GM18502 (cell line): ENCODE measurements around the gene ID1.
"Not testable (repeated sequence)": the region's sequence is repeated elsewhere in the genome, so short reads cannot be mapped to it uniquely, and the experiment has no call there.

ENCODE experiments used
- ATAC-seq: cut with Tn5 transposase; IDR thresholded peaks from one replicate; pipeline ENCODE4 v1.9.1; 2021; ENCODE audit warnings: mild to moderate bottlenecking; ENCODE audit not compliant: unreplicated experiment, poor library complexity

The ID1 gene

DNA sequence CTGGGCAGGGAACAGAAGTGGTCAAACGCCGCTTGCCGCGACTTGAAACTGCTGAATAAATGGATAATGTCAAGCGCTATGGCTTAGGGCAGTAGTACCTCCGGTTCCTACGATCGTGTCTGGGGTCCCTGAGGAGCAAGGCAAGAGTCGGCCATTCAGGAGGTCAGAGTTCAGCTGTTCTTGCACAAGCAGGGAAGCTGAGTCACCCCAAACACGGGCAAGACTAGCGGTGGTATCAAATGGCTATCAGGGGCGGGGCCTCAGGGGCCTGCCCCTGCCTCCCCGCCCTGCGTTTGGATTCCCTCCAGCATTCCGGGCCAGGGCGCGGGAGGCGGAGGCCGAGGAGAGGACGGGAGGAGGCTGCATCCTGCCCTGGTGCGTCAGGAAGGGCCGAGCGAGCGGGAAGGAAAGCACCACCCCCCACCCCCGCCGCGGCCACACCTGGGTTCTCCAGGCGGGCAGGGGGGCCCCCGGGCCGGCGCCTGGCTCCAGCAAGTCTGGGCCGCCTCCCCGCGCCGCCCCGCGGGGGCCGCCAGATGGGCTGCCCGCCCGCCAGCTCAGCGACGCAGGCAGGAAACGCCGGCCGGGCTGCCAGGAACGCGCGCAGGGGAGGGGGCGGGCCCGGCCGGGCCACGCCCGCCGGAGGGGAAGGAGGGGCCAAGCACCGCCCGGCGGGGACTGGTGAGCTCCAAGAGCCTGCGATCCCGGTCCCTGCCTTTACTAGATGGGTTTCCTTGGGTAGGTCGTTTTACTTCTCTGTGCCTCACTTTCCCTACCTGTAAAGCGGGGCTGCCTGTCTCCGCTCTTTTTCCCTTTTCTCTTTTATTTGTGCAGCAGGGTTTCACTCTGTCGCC lies 32.2 kb upstream of the ID1 start:
- ATAC-seq = peak; percentile 91

DNA sequence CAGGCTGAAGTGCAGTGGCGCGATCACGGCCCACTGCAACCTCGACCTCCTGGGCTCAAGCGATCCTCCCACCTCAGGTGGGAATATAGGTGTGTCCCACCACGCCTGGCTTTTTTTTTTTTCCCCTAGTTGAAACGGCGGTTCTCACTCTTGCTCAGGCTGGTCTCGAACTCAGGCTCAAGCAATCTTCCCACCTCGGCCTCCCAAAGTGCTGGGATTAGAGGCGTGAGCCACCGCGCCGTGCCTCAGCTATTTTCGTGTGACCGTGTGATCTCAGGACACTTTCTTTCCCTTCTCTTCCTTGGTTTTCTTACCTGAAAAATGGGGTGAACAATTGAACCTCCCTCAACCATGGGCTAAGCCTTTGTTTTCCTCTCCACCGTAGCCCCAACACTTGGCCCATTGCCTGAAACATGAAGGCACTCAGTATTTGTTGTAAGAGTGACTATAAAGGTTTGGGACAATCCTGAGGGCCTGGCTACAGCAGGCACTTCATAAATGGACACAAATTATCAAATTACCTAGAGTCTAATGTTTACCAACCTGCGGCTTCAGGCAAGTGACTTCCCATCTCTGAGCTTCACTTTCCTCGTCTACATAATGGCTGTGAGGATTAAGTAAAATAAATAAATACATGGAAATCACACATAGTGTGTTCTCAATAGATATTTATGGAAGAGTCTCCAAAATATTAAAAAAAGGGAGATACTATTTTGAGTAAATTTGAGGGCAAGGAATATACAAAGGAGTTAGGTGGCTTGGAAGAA lies 31.4 kb upstream of the ID1 start:
- ATAC-seq = peak; percentile 18

DNA sequence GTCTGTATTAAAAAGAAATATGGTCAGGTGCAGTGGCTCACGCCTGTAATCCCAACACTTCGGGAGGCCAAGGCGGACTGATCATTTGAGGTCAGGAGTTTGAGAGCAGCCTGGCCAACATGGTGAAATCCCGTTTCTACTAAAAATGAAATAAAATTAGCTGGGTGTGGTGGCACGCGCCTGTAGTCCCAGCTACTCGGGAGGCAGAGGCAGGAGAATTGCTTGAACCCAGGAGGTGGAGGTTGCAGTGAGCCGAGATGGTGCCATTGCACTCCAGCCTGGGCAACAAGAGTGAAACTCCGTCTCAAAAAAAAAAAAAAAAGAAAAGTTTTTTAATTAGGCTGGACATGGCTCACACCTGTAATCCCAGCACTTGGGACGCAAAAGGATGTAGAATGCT lies 30.1 kb upstream of the ID1 start:
- ATAC-seq = not testable (repeated sequence)

DNA sequence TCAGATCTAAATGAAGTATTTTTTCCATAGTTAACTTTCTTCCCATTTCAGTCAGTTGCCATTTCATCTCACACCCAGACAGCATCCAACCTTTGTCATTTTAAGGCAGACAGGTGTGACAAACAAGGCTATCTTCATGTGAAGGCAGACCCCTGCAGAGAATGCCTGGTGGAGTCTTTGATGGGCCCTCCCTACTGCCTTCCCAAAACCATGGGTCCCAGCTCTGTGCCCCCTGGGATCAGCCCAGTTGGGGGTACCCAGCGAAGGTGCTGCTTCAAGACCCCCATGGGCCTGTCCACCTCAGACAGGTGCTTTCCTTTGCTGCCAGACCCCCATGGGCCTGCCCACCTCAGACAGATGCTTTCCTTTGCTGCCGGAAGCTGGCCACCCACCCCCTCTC lies 28.3 kb upstream of the ID1 start:
- no peak for ATAC-seq

DNA sequence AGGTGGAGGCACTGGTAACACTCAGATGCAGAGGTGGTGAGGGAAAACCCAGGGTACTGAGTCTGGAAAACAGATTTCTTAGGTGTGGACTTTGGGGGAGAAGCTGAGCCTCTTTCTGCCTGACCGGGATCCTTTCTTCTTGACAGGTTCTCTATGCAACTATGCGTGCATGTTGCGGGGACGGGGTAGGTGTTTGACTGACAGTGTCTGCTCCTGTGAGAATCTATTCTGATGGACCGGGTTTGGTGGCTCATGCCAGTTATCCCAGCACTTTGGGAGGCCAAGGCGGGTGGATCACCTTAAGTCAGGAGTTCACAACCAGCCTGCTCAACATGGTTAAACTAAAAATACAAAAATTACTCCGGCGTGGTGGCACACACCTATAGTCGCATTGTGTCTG lies 27.9 kb upstream of the ID1 start:
- no peak for ATAC-seq

DNA sequence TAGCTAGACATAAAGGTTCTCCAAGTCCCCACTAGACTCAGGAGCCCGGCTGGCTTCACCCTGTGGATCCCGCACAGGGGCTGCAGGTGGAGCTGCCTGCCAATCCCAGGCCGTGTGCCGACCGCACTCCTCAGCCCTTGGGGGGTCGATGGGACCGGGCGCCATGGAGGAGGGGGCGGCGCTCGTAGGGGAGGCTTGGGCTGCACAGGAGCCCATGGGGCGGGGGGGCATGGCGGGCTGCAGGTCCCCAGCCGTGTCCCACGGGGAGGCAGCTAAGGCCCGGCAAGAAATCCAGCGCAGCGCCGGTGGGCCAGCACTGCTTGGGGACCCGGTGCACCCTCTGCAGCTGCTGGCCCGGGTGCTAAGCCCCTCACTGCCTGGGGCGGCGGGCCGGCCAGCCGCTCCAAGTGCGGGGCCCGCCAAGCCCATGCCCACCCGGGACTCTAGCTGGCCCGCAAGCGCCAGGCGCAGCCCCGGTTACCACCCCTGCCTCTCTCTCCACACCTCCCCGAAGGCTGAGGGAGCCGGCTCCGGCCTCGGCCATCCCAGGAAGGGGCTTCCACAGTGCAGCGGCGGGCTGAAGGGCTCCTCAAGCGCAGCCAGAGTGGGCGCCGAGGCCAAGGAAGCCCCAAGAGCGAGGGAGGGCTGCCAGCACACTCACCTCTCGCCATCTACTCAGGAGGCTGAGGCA lies 26.5 kb upstream of the ID1 start:
- no peak for ATAC-seq

DNA sequence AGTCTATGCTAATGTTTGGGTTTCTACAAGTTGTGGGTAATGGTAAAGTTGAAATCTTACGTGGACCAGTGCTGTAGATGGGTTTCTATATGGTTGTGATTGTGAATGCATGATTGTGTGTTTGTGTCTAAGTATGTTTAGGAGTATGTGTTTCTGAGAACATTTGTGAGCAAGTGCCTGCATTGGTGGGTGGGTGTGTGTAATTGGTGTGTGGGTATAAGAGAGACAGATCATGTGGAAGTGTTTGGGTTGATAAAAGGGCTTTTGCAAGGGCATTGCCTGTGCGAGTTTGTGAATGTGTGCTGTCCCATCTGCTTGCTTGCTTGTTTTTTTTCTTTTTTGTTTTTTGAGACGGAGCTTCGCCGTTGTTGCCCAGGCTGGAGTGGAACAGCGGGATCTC lies 25.8 kb upstream of the ID1 start:
- ATAC-seq = no peak

DNA sequence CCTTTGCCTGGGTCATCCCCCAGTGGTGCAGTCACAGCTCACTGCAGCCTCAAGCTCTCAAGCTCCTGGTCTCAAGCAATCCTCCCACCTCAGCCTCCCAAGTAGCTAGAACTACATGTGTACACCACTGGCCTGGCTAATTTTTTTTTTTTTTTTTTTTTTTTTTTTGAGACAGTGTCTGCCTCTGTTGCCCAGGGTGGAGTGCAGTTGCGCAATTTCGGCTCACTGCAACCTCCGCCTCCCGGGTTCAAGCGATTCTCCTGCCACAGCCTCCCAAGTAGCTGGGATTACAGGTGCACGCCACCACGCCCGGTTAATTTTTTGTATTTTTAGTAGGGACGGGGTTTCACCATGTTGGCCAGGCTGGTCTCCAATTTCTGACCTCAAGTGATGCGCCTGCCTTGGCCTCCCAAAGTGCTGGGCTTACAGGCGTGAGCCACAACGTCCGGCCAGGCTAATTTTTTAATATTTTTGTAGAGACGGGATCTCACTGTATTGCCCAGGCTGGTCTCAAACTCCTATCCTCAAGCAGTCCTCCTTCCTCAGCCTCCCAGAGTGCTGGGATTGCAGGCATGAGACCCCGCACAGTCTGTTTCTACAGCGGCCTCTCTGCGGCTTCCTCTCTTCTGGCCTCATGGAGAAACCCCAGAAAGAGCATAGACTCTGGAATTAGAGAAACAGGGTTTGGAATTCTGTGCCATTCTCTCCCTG lies 25.0 kb upstream of the ID1 start:
- not testable (repeated sequence) for ATAC-seq

DNA sequence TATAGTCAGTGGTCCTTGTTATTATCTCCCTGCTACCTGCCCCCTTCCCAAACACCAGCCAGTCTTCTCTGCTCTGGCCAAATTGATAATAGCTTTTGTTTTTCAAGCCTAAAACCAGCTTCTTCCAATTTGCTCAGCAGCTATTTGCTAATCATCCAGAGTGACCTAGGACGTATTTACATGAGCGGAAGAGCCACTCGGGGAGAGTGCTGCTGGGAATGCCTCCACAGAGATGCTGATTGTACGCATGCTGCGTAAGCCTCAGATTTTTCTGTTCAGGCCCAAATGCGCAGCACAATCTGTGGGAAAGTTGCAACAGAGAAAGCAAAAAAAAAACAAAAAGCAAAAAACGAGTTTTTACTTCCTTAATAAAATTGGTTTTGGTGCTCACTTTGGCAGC lies 24.4 kb upstream of the ID1 start:
- no peak for ATAC-seq

DNA sequence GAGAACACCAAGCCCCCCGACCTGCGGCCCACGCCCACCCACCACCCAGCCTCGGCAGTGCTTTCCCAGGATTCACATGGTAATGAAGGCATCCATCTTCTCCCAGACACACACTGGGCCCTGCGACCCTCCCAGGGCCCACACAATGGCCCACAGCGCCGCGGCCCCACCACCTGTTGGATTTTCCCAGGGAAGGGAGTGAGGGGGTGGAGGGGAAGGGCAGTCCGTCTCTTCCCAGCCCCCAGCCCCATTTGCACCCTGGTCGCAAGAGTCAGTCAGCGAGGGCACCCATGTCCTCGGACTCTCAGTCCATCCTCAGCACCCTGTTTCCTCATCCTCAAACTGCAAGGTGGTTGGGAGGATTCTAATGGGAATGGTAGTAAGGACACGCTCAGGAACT lies 23.7 kb upstream of the ID1 start:
- no peak for ATAC-seq

DNA sequence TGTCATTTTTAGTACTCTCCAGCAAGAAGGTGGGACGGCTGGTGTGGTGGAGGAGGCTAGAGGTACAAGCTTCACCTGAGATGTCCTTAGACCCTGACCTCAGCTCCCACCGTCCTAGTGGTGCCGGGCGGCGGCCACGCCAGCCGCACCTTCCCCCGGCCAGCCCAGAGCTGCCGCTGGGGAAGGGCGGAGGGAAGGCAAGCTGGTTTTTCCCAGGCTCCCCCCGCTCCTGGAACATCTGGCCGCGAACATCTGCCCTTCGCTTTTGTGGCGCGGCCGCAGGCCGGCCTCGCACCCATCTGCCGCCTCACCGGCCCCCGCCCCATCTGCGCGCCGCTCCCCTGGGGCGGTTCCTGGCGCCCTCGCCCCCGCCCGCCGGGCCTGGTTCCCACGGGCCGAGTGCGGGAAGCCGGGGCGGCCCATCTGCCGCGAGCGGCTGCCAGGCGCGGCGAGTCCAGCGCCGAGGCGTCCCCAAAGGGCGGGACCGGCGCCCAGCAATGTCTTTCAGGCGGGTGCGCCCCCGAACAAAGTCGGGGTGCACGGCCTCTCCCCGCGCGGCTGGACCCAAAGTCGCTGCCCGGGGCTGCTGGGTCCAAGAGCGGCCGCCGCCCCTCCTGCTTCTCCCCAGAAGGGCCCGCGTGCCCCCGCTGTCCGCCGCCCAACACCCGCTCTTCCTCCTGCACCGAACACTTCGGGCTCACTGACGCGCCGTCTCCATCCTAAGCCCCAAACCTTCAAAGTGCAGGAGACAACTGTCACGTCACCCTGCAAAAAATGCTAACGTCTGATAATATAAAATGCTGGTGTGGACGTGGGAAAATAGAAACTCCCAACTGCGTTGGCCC lies 17.3 kb upstream of the ID1 start:
- ATAC-seq = no peak

DNA sequence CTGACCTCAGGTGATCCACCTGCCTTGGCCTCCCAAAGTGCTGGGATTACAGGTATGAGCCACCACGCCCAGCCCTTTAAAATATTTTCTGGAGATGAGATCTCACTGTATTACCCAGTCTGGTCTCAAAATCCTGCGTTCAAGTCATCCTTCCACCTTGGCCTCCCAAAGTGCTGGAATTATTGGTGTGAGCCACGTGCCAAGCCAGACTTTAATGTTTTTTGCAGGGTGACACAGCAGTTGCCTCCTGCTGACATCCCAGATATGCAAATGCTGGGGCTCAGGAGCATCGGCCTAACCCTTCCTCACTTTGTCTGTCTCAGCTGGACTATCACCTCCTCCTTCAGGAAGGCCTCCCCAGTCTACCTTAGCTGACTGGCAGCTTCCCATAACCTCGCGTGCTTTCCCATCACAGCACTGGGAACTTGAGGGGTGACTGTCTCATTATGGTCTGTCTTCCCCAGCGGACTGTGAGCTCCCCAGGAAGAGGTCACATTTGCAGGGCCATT lies 14.3 kb upstream of the ID1 start:
- no peak for ATAC-seq

DNA sequence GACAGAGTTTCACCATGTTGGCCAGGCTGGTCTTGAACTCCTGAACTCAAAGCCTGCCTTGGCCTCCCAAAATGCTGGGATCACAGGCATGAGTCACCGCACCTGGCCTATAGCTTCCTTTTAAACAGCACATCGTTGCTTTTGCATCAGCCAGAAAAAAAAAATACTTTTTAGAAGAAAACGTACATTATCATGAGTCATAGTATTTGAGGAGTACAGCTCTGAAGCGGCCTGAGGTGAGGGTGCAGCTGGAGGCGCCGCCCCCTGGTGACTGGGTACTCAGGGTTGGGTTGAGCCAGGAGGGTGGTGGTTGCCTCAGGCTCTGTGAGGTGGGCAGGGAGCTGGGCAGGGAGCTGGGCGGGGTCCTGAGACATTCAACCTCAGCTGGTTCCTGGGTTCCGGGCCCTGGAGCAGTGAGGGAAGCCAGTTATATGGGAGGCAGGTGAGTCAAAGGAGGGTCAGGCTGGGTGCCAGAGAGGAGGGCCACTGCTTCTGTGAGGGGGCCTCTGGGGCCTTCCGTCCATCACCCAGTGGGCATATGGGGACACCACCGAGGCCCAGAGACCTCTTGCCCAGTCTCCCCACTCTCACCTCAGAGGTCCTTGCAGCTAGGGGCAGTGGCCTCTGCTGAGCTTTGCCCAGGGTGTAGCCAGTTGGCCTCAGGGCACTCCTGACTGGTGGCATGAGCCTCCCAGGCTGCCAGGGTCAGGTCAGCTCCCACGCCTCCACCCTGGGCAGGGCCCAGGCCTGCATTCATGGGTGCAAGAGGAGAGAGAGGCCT lies 11.7 kb upstream of the ID1 start:
- ATAC-seq = no peak

DNA sequence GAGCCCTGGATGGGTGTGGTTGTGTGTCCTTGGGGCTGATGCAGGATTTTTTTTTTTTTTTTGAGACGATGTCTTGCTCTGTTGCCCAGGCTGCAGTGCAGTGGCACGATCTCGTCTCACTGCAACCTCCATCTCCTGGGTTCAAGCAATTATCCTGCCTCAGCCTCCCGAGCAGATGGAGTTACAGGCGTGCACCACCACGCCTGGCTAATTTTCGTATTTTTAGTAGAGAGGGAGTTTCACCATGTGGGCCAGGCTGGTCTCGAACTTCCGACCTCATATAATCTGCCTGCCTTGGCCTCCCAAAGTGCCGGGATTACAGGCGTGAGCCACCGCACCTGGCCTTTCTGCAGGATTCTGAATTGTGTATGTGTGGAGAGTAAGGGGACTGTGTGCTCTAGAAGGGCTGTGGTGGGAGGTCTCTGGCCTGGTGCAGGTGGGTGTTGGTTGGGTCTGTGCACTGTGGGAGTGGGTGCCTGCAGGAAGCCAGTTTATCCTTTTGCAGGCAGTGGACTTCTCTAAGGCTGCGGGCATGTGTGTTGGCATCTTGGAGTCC lies 11.0 kb upstream of the ID1 start:
- ATAC-seq = no peak

DNA sequence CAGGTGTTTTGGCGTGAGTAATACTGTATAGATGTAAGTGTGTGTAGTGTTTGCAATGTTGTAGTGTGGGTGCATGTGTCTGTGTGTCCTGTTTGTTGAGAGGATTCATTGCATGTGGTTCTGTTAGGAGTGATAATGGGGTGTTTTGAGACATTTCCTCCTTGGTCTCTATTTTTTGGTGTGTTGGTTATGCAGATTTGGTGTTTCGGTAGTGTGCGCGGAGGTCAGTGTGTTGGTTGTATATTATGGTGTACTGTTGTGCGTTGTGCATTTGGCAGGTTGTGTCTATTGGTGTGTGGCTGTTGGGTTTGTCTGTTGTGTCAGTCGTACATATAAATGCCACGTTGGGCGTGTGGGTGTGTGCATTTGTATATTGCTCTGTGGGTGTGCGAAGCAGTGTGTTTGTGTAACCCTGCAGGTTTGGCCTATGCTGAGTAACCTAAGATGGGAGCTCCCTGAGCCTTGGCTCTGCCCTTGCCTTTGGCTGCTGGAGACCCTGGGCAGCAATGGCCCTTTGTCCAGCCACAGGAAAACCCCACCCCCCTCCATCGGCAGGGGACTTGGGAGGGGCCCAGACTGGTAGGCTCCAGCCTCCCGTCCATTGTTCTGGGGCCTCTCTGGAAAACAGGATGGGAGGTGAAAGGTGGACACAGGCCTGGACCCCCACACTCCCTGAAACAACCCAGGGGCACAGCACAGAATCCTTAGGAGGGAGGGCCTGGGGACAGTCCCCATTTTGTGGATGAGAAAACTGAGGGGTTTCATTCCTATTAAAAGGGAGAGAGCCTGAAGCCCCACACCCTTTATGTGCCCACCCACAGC lies 10.3 kb upstream of the ID1 start:
- ATAC-seq = no peak

DNA sequence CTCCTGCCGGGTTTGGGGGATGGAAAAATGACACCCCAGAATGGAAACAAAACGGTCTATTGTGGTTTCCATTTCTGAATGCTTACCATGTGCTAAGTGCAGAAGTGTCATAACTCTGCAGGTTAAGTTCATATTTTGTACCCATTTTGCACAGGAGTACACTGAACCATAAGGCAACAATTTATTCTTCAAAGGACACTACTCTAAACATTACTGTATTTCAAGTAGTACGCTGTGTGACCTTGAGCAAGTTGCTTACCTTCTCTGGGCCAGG lies 9.8 kb upstream of the ID1 start:
- ATAC-seq = no peak

DNA sequence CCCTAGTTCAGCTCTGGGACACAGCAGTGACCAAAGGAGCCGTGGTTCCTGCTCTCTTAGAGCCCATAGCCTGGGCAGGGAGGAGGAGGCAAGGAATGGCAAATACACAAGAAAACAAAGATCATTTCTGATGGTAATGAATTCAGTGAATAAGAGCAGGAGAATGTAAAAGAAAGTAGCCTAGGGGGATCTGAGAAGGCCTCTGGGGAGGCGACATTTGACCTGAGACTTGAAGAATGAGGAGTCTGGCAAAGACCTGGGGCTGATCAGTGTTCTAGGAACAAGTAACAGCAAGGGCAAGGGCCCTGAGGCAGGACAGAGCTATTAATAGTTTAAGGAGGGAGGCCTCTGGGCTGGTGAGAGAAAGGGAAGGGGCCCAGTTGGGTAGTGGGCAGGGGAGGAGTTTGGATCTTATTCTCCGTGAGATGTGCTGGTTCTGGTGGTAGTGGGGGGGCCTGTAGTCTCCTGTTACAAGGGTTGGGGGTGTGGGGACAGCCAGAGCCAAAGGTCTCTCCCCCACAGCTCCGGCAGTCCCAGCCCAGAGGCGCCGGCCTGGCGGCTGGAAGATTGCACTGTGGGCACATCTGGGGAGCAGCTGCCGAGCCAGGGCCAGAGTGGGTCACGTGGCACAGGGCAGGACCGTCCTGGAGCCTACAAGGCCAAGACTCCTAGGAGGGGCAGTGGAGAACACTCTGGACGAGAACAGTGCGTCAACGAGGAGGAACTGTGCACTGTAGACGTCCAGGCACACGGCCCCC lies 9.3 kb upstream of the ID1 start:
- no peak for ATAC-seq
